K562 (cell line): ENCODE data around the gene IRX3. TPM values are rescaled to one million over a fixed set of nuclear protein-coding genes. Genes with fewer than 3 reads are reported as not detected.

Experiments
- ATAC-seq: fragments of 200-7000 bp; cut with Tn5 transposase; 3 replicates; pipeline ENCODE4 v1.9.1; 2020; ENCODE audit warnings: moderate library complexity
- BruUV-seq: library from RNA; stranded (reverse); fragments of 400-500 nt; replicated peaks from 2 replicates; lab custom pipeline; 2021; lab: Mats Ljungman, UMichigan
- CTCF ChIA-PET: fragments of 300-600 bp; formaldehyde crosslinking; extraction: SDS; loops from one replicate; lab custom pipeline; 2021; ENCODE audit warnings: low intra/inter-chr PET ratio; lab: Yijun Ruan, JAX
- POLR2A ChIA-PET: fragments of 300-600, 350-650 bp; sonication (Branson Sonifier 250); formaldehyde crosslinking; extraction: SDS; loops from one replicate; lab custom pipeline; 2021; ENCODE audit warnings: antibody characterized with exemption, inconsistent platforms; lab: Yijun Ruan, JAX
- DNase-seq, 4 experiments: peaks; one replicate each; pipeline versions ENCODE4 v3.0.0 to v3.0.0-alpha.2; 2011 to 2018; ENCODE audit warnings: low spot score in 3 of 4, mixed read lengths in 3 of 4; ENCODE audit errors: extremely low read depth in 1 of 4
- FAIRE-seq: peaks from 2 replicates; lab custom pipeline; 2011; peaks lifted over from hg19 to GRCh38; lab: Jason Lieb, UNC
- H2AFZ ChIP-seq: 2 replicates; pipeline ENCODE4 v1.6.0; 2011; ENCODE audit warnings: low read depth, low read length, control low read depth, inconsistent platforms
- H3K27ac ChIP-seq: fragments of 200-600 bp; 3 replicates; pipeline ENCODE4 v1.8.0; 2011; ENCODE audit warnings: low read depth, mild to moderate bottlenecking, control low read depth, inconsistent platforms, low read length, moderate library complexity, mixed read lengths; ENCODE audit errors: extremely low read depth
- H3K27me3 ChIP-seq, 2 experiments: fragments of 300-600 bp in 1 of 2; 2 replicates in 1 of 2; 3 replicates in 1 of 2; pipeline versions ENCODE4 v1.6.0 to v1.8.0; 2011; ENCODE audit warnings: inconsistent platforms in 2 of 2, low read length in 2 of 2, mild to moderate bottlenecking in 1 of 2, mixed read lengths in 1 of 2, moderate library complexity in 1 of 2; ENCODE audit not compliant: control insufficient read depth in 2 of 2, insufficient read depth in 2 of 2
- H3K36me3 ChIP-seq: fragments of 300-600 bp; 3 replicates; pipeline ENCODE4 v1.8.0; 2011; ENCODE audit warnings: mild to moderate bottlenecking, low read length, inconsistent platforms; ENCODE audit not compliant: control insufficient read depth, insufficient read depth
- H3K4me1 ChIP-seq, 2 experiments: fragments of 200-600 bp in 1 of 2; replicated peaks in 1 of 2; 2 replicates in 1 of 2; 3 replicates in 1 of 2; pipeline versions ENCODE4 v1.5.1 to v1.8.0; 2011; ENCODE audit warnings: inconsistent platforms in 2 of 2, low read length in 2 of 2, mild to moderate bottlenecking in 1 of 2, mixed read lengths in 1 of 2, moderate library complexity in 1 of 2; ENCODE audit not compliant: control insufficient read depth in 2 of 2, insufficient read depth in 2 of 2
- H3K4me2 ChIP-seq: 2 replicates; pipeline ENCODE4 v1.6.1; 2011; ENCODE audit warnings: low read length, control low read depth, inconsistent platforms, mixed read lengths; ENCODE audit not compliant: insufficient read depth
- H3K4me3 ChIP-seq: fragments of 200-600 bp; sonication (generic), shearing (Covaris generic); 2 replicates; pipeline ENCODE4 v1.5.1; 2016; ENCODE audit warnings: control low read depth, inconsistent platforms
- H3K79me2 ChIP-seq: fragments of 200-600 bp; 3 replicates; pipeline ENCODE4 v1.8.0; 2011; ENCODE audit warnings: low read length, inconsistent platforms; ENCODE audit not compliant: control insufficient read depth, insufficient read depth
- H3K9ac ChIP-seq, 2 experiments: 2 replicates each; pipeline versions ENCODE4 v1.6.0 to v1.6.1; 2011; ENCODE audit warnings: low read depth in 2 of 2, low read length in 2 of 2, control low read depth in 1 of 2, inconsistent platforms in 1 of 2, mild to moderate bottlenecking in 1 of 2, mixed read lengths in 1 of 2; ENCODE audit not compliant: insufficient read depth in 1 of 2
- H3K9me1 ChIP-seq: one replicate; pipeline ENCODE4 v1.6.0; 2011; ENCODE audit warnings: inconsistent platforms, mild to moderate bottlenecking, low read length, moderate library complexity; ENCODE audit not compliant: control insufficient read depth, insufficient read depth
- H3K9me3 ChIP-seq: replicated peaks from 2 replicates; pipeline ENCODE4 v1.5.1; 2011; ENCODE audit warnings: low read depth, low read length, inconsistent platforms; ENCODE audit not compliant: control insufficient read depth, insufficient read depth
- H4K20me1 ChIP-seq: replicated peaks from 2 replicates; pipeline ENCODE4 v1.6.1; 2011; ENCODE audit warnings: low read length, inconsistent platforms, mixed read lengths; ENCODE audit not compliant: control insufficient read depth, insufficient read depth
- AFF4 ChIP-seq: sonication (generic); formaldehyde crosslinking; IDR thresholded peaks from 2 replicates; pipeline ENCODE4 v1.8.0; 2023; ENCODE audit warnings: mild to moderate bottlenecking, missing genetic modification reagents
- FOXP4 ChIP-seq: sonication (generic); formaldehyde crosslinking; IDR thresholded peaks from 2 replicates; pipeline ENCODE4 v1.8.0; 2022; ENCODE audit warnings: mild to moderate bottlenecking, missing genetic modification reagents, borderline replicate concordance
- GTF2A2 ChIP-seq: IDR thresholded peaks from 2 replicates; pipeline ENCODE4 v1.6.1; 2016; ENCODE audit warnings: mild to moderate bottlenecking, missing genetic modification characterization, missing compliant biosample characterization
- HMBOX1 ChIP-seq: sonication (generic); IDR thresholded peaks from 2 replicates; pipeline ENCODE4 v1.6.1; 2016
- KLF16 ChIP-seq: IDR thresholded peaks from 2 replicates; pipeline ENCODE4 v1.6.1; 2016; ENCODE audit warnings: antibody characterized with exemption
- NCOR1 ChIP-seq: fragments of 450-650 bp; IDR thresholded peaks from 2 replicates; pipeline ENCODE4 v1.6.1; 2016; ENCODE audit warnings: mild to moderate bottlenecking, moderate library complexity
- PPARD ChIP-seq: fragments of 250-450 bp; sonication (Bioruptor Pico); IDR thresholded peaks from 2 replicates; pipeline ENCODE4 v1.8.0; 2022; ENCODE audit warnings: inconsistent platforms, mild to moderate bottlenecking, moderate library complexity
- STAT6 ChIP-seq: sonication (generic); formaldehyde crosslinking; IDR thresholded peaks from 2 replicates; pipeline ENCODE4 v1.8.1; 2023; ENCODE audit warnings: mild to moderate bottlenecking, missing genetic modification reagents
- XRCC3 ChIP-seq: fragments of 450-650 bp; IDR thresholded peaks from 2 replicates; pipeline ENCODE4 v1.6.1; 2017; ENCODE audit warnings: mild to moderate bottlenecking, moderate library complexity
- WGBS: fragments of 100-300 bp; shearing (Covaris generic); methylation state at CpG from one replicate; pipeline ENCODE4 v1.1.6; 2016; ENCODE audit warnings: low coverage, mixed read lengths; ENCODE audit not compliant: insufficient coverage; ENCODE audit errors: missing lambda C conversion rate; 5-methylcytosine and 5-hydroxymethylcytosine counted together
- in situ Hi-C: fragments of 300-500 bp; cut with MboI; formaldehyde crosslinking; loops from 4 replicates; pipeline ENCODE4 v1.15.0; 2018; ENCODE audit warnings: inconsistent platforms, mixed read lengths
- intact Hi-C: fragments of 100-400 bp; cut with micrococcal nuclease; formaldehyde crosslinking; loops from 2 replicates; pipeline ENCODE4 v1.14.2; 2022
- polyA plus RNA-seq, 8 experiments: library from polyadenylated mRNA; depleted of rRNA in 4 of 8; stranded (reverse) in 5 of 8; unstranded in 3 of 8; fragments of >200 nt; fragmentation: Nextera tagmentation in 2 of 8; fragmentation: Illumina TruSeq in 1 of 8; extraction: Ambion mirVana in 2 of 8; extraction: Trizol in 1 of 8; gene quantifications; 2 replicates each; pipeline versions ENCODE4 v1.2.1 to v1.2.3, GENCODE V29; 2011 to 2014; ENCODE audit warnings: inconsistent platforms in 1 of 8, missing spikeins in 1 of 8
- total RNA-seq, 7 experiments: library from RNA; depleted of rRNA in 6 of 7; stranded (reverse); fragments of >200 nt in 6 of 7; fragmentation: Illumina TruSeq in 2 of 7; extraction: Trizol in 2 of 7; gene quantifications; 2 replicates each; pipeline versions ENCODE4 v1.2.1 to v1.2.3, GENCODE V29; 2011 to 2021; ENCODE audit warnings: low replicate concordance in 1 of 7

Gene IRX3
- total and polyA plus RNA-seq, 9 of the 15 experiments (the other 6 are each of a cell fraction or from before 2014, with no cell fraction given), result not detected

- no peak for TF ChIP-seq HMBOX1
- no peak for TF ChIP-seq GTF2A2 (tag)
- no peak for TF ChIP-seq PPARD (CRISPR knock-in tag)
Observed at GRCh38 chr16:54282202-54282927, 4.2 kb downstream of the IRX3 start (continued).

- ChIA-PET CTCF (interaction anchor here (0.6 kb wide), 1 partner anchor 977 kb away, joined by 3 read pairs; no protein-coding TSS in a partner anchor), POLR2A (no interaction called here)
- H3K79me2 ChIP-seq, result no peaks in the 10 kb centered on the region
- peaks cover 0 to 9% of the 10 kb centered on the region in 2 experiments; a peak in 2 of 5 replicates for H3K4me1 ChIP-seq
- H3K27me3 ChIP-seq, result peaks cover 5 to 26% of the 10 kb centered on the region in 2 experiments; a peak in 3 of 5 replicates
- FAIRE-seq (no peak), DNase-seq (no peak), ATAC-seq (no peak)
- H3K4me3 ChIP-seq, result no peak overlapping the region
- BruUV-seq, result no TSS peak
- H3K9me1 ChIP-seq, result no peaks in the 10 kb centered on the region
- no peak overlapping the region for H2AFZ ChIP-seq
- no peak overlapping the region for H3K9ac ChIP-seq
- intact Hi-C loops, result loop anchor here (2.0 kb wide), 1 partner anchor 675 kb away; no protein-coding TSS in a partner anchor
- in situ Hi-C loops, result no loop called here
- no peak overlapping the region for H3K27ac ChIP-seq
- no peaks in the 10 kb centered on the region for H4K20me1 ChIP-seq
- 30% methylated on average over 44 of the region's 53 CpGs for WGBS
- no peak overlapping the region for H3K4me2 ChIP-seq
- no peaks in the 10 kb centered on the region for H3K9me3 ChIP-seq
- H3K36me3 ChIP-seq, result no peaks in the 10 kb centered on the region
- TF ChIP-seq FOXP4 (CRISPR knock-in tag) (no peak), STAT6 (no peak), XRCC3 (no peak), AFF4 (CRISPR knock-in tag) (no peak), NCOR1 (no peak), KLF16 (no peak)
Observed at GRCh38 chr16:54281535-54282201, 4.9 kb downstream of the IRX3 start.
